GM12864 (cell line): Measurements from ENCODE around the gene MAP6.

Source experiments
- DNase-seq: peaks from one replicate; pipeline ENCODE4 v3.0.0-alpha.2; 2011; ENCODE audit warnings: low read depth
- H3K4me3 ChIP-seq: 2 replicates; pipeline ENCODE4 v1.5.1; 2011; ENCODE audit warnings: mild to moderate bottlenecking, low read depth, low read length, control low read depth
- CTCF ChIP-seq: IDR thresholded peaks from 2 replicates; pipeline ENCODE4 v1.5.1; 2011; ENCODE audit warnings: low read depth, mild to moderate bottlenecking, moderate library complexity, low read length, control low read depth, inconsistent platforms; ENCODE audit errors: missing control alignments

MAP6 gene

GRCh38 chr11:75579841-75580240, 89.0 kb downstream of the MAP6 start:
- TF ChIP-seq CTCF: no peak
- no peak overlapping the region for H3K4me3 ChIP-seq
- no peak for DNase-seq

- H3K4me3 ChIP-seq: no peak overlapping the region
- TF ChIP-seq CTCF: no peak
- no peak for DNase-seq
These were observed 89.9 kb downstream of the MAP6 start for GRCh38 chr11:75578977-75579376.

GRCh38 chr11:75577207-75577606, 91.6 kb downstream of the MAP6 start:
- no peak for DNase-seq
- no peak overlapping the region for H3K4me3 ChIP-seq
- peak; percentile 52 for TF ChIP-seq CTCF

- no peak overlapping the region for H3K4me3 ChIP-seq
- TF ChIP-seq CTCF: peak; percentile 8
- no peak for DNase-seq
These were observed 92.3 kb downstream of the MAP6 start for GRCh38 chr11:75576499-75576918.

GRCh38 chr11:75576017-75576416, 92.8 kb downstream of the MAP6 start:
- no peak for DNase-seq
- H3K4me3 ChIP-seq: no peak overlapping the region
- no peak for TF ChIP-seq CTCF

- no peak for TF ChIP-seq CTCF
- no peak for DNase-seq
- no peak overlapping the region for H3K4me3 ChIP-seq
These were observed 93.9 kb downstream of the MAP6 start for GRCh38 chr11:75574698-75575602.

- DNase-seq: no peak
- no peak overlapping the region for H3K4me3 ChIP-seq
- TF ChIP-seq CTCF: no peak
These were observed 96.1 kb downstream of the MAP6 start for GRCh38 chr11:75572744-75573143.
